ENCODE data around the gene WDFY3.
"Not testable (repeated sequence)": the region's sequence is repeated elsewhere in the genome, so short reads cannot be mapped to it uniquely, and the experiment has no call there.

Gene WDFY3

DNA sequence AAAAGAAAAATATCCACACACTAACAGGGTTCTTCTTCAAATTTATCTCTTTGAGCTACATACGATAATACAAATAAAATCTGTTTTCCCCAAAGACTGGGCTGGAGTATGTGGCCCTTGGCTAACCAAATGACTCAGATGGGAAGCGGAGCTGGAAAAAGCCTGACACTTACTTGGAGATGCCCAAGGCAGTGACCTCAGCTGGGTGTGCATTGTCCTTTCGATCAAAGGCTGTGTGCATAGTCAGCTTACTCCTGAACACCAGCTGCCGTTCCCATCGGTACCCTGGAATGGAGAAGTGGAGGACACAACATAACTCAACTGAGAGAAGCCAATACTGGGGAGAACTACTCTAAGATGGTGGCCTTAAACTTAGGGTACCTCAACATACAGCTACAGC is 288.5 kb downstream of the WDFY3 start:
- no peak for DNase-seq (ENCODE audit: low read depth, low spot score)

DNA sequence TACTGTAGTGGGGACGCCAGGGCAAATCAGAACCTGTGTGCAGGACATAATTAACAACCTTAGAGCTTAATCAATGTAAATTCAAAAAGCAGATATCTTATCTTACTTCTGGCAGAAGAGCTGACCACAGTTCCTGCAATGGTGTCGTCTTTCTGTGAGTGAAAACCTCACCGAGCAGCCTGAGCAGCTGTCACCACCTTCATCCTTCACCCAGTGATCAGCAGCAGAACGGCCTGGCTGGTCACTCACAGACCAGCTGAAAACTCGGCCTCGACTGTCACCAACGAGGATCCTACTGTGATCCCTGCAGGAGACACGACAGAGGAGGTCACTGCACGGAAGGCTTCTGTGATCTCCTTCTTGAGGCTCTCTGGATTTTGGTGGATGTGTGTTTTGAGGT is 289.4 kb downstream of the WDFY3 start:
- DNase-seq (ENCODE audit: low read depth, low spot score) = no peak

DNA sequence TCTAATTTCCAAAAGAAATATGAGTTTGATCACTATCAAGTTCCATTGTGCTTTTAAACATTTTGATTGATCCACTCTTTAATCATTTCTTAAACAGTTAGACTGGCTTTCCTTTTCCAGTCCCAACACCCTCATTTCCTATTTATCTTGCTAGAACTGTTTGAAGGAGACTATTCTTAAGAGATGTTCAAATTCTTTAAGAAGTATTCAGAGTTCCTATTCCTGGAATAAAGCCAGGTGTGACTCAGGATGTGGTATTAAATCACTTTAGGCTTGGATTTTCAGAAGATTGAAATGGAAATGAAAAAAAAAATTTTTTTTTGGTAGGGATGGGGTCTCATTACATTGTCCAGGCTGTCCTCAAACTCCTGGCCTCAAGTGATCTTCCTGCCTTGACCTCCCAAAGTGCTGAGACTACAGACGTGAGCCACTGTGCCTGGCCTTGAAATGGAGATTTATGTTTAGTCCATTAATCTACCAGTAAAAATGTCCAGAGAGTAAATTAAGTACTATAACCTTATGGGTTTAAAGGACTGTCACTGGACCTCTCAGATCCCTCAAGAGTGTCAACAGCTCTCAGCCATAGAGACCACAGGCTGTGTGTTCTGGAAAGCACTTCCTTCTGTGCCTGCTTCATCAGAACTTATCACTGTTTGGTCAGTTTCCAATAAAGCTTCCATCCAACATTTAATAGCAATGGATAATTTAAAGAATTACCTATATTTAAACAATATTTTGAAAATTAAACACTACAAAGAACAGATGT is 292.8 kb downstream of the WDFY3 start:
- no peak for DNase-seq (ENCODE audit: low read depth, low spot score)

DNA sequence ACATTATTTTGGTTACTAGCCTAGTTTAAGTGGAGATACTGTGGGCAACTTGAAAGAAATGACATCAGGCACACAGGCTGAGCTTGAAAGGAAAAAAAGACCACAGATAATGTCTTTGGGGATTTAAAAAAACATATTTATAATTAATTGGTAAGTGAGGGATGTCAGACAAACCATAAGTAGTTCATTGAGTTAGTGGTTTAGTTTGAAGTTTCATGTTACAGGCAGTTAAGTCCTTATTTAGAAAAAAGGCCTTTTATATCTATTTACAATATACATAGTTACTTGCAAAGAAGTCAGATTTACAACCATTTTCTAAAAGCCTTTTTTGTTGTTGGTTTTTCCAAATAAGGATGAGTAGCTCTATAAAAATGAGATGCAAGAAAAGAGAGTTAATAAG is 294.3 kb downstream of the WDFY3 start:
- no peak for DNase-seq (ENCODE audit: low read depth, low spot score)

DNA sequence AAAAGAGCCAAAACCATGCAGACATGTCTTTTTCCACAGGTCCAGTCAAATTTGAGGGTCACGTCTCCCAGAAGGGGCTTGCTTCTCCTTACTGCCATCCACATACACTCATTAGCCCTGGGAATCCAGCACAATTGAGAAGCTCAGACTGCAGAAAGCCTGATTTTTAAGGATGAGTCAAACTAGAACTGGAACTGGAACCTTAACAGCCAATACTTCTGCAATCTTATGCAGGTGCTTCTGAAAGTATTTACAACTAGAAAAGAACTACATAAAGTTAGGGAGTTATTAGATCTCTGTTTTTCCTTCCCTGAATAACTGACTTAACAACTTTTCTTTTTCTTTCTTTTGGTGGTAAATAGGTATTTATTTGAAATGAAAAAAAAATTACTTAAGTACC is 297.3 kb downstream of the WDFY3 start:
- no peak for DNase-seq (ENCODE audit: low read depth, low spot score)

DNA sequence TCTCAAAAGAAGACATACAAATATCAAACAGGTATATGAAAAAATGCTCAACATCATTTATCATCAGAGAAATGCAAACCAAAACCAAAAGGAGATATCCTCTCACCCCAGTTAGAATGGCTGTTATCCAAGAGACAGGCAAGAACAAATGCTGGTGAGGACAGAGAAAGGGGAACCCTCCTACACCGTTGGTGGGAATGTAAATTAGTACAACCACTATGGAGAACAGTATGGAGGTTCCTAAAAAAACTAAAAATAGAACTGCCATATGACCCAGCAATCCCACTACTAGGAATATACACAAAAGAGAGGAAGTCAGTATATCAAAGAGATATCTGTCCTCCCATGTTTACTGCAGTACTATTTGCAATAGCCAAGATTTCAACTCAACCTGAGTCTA is 300.1 kb downstream of the WDFY3 start:
- DNase-seq (ENCODE audit: low read depth, low spot score) = no peak

DNA sequence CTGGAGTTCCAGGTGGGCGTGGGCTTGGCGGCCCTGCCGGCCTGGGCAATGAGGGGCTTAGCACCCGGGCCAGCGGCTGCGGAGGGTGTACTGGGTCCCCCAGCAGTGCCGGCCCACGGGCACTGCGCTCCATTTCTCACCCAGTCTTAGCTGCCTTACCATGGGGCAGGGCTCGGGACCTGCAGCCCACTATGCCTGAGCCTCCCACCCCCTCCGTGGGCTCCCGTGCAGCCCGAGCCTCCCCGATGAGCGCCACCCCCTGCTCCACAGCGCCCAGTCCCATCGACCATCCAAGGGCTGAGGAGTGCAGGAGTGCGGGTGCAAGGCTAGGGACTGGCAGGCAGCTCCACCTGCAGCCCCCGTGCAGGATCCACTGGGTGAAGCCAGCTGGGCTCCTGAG is 301.7 kb downstream of the WDFY3 start:
- DNase-seq (ENCODE audit: low read depth, low spot score) = not testable (repeated sequence)

DNA sequence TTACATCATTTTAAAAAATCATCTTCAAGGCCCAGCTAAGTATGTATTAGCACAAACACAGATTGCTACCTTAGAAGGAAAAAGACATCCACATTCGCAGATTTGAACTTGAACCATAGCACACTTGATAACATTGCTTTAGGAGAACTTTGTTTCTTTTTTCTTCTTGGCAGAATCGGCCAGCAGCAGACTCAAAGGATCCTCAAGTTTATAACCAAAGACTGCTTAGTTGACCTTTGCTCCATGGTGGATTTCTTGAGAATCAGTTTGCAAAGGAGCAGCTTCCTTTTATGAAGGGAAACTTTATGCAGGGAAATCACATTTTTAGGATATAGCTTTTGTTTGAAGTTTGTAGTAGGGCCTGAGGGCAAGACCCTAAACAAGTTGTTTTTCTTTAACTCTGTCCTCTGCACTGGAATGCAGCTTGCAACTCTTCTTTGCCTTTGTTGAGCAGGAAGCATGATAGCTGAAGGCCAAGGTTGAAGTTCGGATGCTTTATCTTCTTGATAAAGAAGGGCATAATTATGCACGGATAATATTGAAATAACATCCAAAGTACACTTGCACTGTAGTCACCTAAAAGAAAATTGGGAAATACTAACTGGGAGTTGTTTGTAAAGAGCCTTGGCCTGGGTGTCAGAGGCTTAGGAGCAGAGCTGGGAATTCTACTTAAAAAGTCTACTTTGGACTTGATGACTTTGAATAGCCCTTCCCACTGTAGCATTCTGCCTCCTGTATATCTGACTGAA is 305.1 kb downstream of the WDFY3 start:
- no peak for DNase-seq (ENCODE audit: low read depth, low spot score)

DNA sequence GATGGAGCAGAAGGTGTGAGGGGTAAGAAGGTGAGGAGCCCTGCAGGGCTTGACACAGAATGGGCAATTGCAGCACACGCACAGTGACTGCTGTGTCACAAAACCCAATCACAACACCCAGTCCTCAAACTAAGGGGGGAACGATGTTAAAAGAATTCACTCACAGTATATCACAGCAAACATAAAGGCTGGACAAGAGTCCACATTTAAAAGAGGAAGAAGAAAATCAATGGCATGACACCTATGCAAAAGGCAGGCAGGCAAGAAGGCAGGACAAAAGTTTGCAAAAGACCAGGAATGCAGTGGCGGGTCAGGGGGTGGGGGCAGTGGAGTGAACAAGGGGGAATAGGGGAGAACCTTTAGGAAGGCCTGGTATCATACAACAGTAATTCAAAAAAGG is 305.9 kb downstream of the WDFY3 start:
- DNase-seq (ENCODE audit: low read depth, low spot score) = no peak

DNA sequence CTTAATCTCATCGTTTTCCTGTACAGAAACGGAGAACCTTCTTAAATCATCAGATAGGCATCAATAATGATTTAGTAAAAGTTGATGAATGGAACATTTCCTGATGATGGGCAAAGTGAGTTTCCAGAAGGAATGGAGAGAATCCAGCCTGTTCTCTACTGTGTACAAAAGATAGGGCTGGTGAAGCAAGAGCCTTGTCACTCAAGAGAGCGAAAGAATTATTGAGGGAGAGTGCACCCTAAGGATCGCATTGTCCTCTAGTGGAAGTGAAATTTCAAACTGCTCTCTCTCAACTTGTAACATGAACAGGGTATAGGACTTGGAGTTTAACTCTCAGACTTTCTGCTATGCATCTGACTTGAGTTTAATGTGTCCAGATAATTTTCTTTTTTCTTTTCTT is 314.0 kb downstream of the WDFY3 start:
- DNase-seq (ENCODE audit: low read depth, low spot score) = no peak

DNA sequence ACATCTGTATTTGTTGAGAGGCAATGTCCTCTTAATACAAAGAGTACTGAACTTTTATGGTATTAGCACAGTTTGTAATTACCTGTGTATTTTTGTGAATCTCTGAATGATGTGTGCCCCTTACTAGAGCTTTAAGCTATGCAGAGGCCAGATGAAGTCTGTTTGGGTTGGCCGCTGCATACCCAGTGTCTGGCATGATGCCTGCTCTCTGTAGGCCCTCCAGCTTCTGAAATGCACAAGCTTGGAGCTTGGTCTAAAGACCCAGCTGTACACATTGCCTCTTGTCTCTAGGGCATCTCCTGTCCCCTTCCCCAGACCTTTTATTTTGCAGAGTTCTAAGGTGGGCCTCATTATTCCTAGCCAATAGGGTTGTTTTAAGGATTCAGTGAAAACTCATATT is 315.0 kb downstream of the WDFY3 start:
- DNase-seq (ENCODE audit: low read depth, low spot score) = no peak

DNA sequence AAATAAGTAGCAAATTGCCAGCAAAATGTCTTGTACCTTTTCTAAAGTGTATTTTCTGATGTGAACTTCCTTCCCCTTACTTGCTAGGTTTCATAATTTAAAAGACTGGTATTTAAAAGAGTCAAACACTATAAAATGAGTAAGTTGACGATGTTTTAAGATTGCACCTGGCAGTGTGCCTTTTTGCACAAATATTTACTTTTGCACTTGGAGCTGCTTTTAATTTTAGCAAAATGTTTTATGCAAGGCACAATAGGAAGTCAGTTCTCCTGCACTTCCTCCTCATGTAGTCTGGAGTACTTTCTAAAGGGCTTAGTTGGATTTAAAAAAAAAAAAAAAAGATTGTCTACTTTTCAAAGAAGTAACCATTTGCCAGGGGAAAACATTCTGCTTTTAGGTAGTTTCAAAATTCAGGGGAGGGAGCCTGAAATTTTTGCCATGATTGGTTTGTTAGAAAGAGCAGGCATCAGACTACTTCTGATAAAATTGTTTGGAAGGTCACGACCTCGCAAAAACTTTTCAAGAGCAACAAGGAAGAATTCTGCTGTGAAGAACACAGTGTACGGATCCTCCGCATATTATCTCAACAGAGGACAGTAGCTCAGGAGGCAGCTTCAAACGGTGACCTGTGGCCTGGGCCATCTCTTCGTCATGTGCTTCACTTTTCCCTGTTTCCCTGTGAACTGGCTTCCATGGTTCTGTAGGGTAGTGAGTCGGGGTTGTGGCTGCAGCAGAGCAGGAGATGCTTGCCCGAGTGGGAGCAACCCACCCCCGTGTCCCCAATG is 317.4 kb downstream of the WDFY3 start:
- no peak for DNase-seq (ENCODE audit: low read depth, low spot score)

DNA sequence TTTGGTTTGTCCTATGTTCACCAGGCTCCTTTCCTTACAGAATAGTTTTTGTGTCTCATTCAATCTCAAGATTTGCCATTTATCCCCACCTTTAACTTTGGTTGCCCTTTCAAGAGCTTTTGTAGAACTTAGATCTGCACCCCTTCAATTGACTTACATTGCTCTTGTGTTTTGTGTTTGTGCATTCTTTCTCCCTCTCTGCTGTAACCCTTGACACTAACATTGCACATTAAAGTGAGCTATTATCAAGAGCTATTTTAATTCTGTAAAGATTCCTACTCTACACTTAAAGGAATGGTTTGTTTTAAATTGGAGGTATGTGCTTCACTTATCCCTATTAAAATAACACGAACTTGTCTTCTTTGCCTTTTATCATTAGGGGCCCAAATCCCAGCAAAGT is 318.3 kb downstream of the WDFY3 start:
- no peak for DNase-seq (ENCODE audit: low read depth, low spot score)

DNA sequence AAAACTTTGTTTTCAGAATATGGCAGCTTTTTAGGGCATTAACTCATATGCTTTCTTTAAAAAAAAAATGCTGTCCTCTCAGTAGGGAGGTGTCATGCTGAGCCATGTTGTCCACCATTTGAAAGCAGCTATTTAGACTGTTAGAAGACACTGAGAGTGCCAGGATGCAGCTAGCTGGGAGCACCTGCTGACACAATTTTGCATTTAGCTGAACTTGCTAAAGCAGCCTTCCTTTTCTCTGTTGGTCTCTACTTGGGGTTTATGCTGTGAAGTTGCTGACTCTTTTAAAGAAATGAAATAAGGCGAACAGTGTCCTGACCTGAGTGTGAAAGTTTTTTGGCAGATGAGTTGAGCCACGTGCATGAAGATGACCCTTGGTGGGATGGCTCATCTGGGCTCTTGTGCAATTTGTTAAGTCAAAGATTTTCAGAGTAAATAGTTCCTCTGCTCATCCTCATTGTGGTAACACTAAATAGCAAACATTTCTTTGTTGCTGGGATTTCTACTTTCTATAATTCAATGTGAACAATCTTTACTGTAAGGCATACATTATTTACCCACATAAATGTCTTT is 319.1 kb downstream of the WDFY3 start:
- no peak for DNase-seq (ENCODE audit: low read depth, low spot score)

DNA sequence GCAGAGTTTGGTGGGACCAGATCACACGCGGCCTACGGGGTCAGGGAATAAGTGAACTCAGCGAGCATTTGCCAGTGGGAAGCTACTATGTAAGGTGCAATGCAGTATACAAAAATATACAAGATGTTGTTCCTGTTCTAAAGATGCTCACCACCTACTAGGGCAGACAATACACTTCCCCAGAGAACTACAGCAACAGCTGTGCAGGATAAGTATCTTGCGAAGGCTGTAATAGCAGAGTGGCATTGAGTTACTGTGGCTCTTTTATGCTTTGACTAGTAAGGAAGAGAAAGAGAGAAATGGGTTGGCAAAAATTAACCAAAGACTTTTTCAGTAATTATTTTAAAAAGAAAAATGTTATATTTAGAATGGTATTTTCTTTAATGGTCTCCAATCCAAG is 322.4 kb downstream of the WDFY3 start:
- no peak for DNase-seq (ENCODE audit: low read depth, low spot score)

DNA sequence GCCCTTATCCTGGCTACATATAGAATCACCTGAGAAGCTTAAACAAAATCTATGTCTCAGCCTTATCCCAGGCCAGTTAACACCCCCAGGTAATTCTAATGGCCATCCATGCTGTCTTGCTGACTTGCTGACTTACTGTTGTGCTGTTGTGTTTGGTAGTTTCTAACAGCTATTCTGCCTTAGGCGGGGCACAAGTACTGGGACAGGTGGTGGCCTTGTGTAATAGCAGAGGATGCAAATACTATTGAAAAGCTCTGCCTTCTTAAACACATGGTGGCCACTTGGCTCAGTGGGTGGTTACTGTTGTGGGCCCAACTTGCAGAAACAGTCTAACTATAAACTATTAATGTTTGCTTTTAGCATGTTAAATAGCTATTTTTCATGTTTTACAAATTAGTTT is 327.3 kb downstream of the WDFY3 start:
- DNase-seq (ENCODE audit: low read depth, low spot score) = no peak

DNA sequence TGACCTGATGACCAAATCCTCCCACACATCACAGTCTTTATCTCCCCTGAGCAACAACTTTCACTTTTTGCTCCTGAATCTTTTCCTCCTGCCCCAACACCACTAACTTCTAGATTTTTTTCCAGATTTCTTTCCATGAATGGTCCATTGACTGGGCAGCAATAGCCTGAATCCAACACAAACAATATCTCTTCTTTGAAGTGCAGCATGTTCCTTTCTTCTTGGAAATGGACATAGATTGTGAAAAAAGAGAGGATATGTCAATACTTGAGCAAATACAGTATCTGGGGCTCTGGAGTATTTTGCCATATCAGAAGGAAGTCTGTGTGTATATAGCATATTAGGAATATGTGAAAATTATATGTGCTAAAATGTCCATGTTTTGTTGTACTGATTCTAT is 328.4 kb downstream of the WDFY3 start:
- no peak for DNase-seq (ENCODE audit: low read depth, low spot score)

DNA sequence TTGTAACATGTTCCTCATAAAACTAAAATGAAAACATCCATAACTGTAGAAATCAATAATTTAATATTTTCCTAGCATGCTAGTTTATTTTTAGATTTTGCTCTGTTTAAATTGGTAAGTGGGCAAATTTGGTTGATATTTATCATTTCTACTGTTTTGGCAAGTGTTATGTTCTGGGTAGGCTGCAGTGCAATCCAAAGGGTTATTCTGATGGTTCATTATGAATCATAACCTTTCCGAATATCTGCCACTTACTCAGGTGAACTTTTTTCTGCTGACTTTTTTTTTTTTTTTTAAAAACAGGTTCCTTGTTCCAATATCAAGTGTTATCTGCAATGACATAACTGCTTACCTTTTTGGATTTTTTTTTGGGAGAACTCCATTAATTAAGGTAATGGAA is 331.5 kb downstream of the WDFY3 start:
- no peak for DNase-seq (ENCODE audit: low read depth, low spot score)

DNA sequence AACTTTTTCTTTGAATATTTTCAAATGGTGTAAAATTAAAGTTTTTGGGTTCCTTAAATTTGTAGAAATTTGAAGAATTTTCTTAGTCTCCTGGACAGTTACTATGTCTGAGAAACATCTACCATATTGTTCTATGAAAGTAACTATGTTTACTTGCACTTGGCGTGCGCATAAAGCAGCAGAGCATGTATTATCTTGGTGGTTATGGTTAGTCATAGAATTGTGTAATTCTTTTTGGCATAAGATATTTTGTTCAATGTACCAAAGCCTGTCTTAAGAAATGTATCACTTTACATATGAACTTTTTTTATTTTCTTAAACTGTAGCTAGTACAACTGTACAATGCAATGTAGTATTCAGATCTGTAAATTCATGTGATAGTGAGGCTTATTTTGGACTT is 334.4 kb downstream of the WDFY3 start:
- DNase-seq (ENCODE audit: low read depth, low spot score) = no peak

DNA sequence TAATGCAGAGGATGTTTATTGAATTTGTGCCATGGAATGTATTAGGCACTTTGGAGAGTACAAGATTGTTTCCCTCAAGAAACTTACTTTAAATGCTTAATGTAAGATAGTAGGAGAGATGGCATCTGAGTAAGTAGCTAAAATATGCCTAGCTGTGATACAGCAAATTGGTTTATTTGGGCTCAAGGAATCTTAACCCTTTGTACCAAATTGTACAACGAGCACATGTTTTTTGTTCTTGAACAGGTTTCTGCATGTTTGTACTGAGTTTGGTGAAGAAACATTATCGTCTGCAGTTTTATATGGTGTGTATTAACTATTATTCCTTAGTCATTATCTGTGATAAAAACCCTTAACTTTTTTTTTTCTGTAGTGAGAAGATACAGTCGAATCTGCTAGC is 334.9 kb downstream of the WDFY3 start:
- no peak for DNase-seq (ENCODE audit: low read depth, low spot score)

DNA sequence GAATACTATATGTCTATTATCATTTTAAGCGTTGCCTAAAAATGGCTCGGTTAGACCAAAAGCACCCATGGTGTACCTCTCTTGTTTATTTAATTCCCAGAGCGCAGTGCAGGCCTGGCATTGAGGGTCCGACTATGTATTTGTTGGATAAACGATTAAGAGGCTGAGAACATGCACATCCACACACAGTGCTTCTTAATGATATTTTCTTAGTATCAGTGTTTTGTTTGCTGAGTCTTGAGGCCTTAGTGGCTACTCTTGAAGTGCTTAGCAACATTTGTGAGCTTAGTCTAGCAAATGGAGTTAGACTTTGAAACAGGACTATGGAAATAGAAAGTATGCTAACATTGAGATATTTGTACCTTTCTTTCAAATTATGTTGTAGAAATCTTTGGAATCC is 339.8 kb downstream of the WDFY3 start:
- DNase-seq (ENCODE audit: low read depth, low spot score) = no peak

DNA sequence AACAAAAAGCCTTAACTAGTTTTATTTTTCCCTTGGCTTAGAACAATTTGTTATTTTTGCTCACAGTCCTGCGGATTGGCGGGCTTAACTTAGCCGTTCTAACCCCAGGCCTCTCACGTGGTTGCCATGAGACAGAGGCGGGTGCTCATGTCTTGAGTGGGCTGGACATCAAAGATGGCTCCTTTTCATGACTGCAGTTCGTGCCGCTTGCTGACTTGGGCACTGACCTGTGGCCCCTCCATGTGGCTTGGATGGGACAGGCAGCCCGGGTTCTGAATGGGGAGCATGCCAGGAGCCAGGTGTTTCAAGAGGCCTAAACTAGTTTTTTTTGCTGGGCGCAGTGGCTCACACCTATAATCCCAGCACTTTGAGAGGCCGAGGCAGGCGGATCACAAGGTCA is 342.8 kb downstream of the WDFY3 start:
- DNase-seq (ENCODE audit: low read depth, low spot score) = no peak
